Neural progenitor cell (in vitro differentiated cells): ENCODE results near the gene ASB1.

Experiments
- CTCF ChIP-seq: fragments of 200-600 bp; sonication (generic); IDR thresholded peaks from 2 replicates; pipeline ENCODE4 v1.5.1; 2017; ENCODE audit warnings: antibody characterized with exemption, mild to moderate bottlenecking
- EZH2 ChIP-seq: fragments of 200-600 bp; sonication (generic); IDR thresholded peaks from 2 replicates; pipeline ENCODE4 v1.6.1; 2017; ENCODE audit warnings: antibody characterized with exemption, mild to moderate bottlenecking, moderate library complexity

- TF ChIP-seq CTCF (no peak), EZH2 (no peak)
Observed at GRCh38 chr2:238423561-238424312, 3.0 kb upstream of the ASB1 start.
